ENCODE data around the gene PHKB.

Gene PHKB

GRCh38 chr16:47734987-47735594, 274.0 kb downstream of the PHKB start:
- DNase-seq (ENCODE audit: low spot score in 2 of 2) (no peak), ATAC-seq (no peak)
- Mint-ChIP-seq H3K4me1 (peaks cover 7% of the 10 kb centered on the region), H3K4me3 (no peak overlapping the region), H3K27ac (no peak overlapping the region), H3K9me3 (no peaks in the 10 kb centered on the region), H3K36me3 (no peaks in the 10 kb centered on the region)

- ATAC-seq (no peak), DNase-seq (ENCODE audit: low spot score in 2 of 2) (no peak)
- Mint-ChIP-seq H3K9me3 (no peaks in the 10 kb centered on the region), H3K4me3 (no peak overlapping the region), H3K27ac (no peak overlapping the region), H3K4me1 (no peaks in the 10 kb centered on the region), H3K36me3 (no peaks in the 10 kb centered on the region)
Measured at GRCh38 chr16:47750371-47750770, 289.2 kb downstream of the PHKB start.
